ENCODE measurements around the gene CEL. TPM values are rescaled to one million over a fixed set of nuclear protein-coding genes. Genes with fewer than 3 reads are reported as not detected.

Gene CEL
- total RNA-seq, 1 donor from 2014 or later: 3.4 TPM

DNA sequence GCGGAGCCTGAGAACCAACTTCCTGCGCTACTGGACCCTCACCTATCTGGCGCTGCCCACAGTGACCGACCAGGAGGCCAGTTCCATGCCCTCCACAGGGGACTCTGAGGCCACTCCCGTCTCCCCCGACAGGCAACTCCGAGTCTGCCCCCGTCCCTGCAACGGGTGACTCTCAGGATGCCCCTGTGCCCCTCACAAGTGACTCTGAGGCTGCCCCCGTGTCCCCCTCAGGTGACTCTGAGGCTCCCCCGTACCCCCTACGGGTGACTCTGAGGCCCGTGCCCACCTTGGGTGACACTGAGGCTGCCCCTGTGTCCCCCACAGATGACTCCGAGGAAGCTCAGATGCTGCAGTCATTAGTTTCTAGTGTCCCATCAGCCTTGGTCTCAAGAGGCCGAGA, 25.1 kb downstream of the CEL start:
- Mint-ChIP-seq H3K4me3 (ENCODE audit: unreplicated experiment) (no peak overlapping the region), H3K27ac (ENCODE audit: unreplicated experiment) (no peak overlapping the region), H3K9me3 (ENCODE audit: unreplicated experiment) (no peaks in the 10 kb centered on the region), H3K36me3 (ENCODE audit: low read depth, unreplicated experiment) (peaks cover 4% of the 10 kb centered on the region), H3K4me1 (ENCODE audit: low read depth, unreplicated experiment) (no peaks in the 10 kb centered on the region), H3K27me3 (ENCODE audit: low read depth, unreplicated experiment) (no peaks in the 10 kb centered on the region)
- Histone ChIP-seq H3K27ac (ENCODE audit: low read depth, low read length) (no peak overlapping the region), H3K36me3 (ENCODE audit: insufficient read depth, low read length) (no peaks in the 10 kb centered on the region), H3K9me3 (ENCODE audit: insufficient read depth, low read depth, low read length) (no peaks in the 10 kb centered on the region), H3K4me1 (ENCODE audit: insufficient read depth, low read length) (no peaks in the 10 kb centered on the region), H3K9ac (ENCODE audit: low read length) (no peak overlapping the region), H3K27me3 (ENCODE audit: insufficient read depth, low read length) (no peaks in the 10 kb centered on the region), H3K79me2 (ENCODE audit: insufficient read depth, low read length) (no peaks in the 10 kb centered on the region), H2AFZ (ENCODE audit: low read depth, low read length) (no peak overlapping the region), H4K20me1 (ENCODE audit: insufficient read depth, low read length) (no peaks in the 10 kb centered on the region), H3K4me3 (ENCODE audit: insufficient read depth, low read depth, low read length) (no peak overlapping the region), H3K4me2 (ENCODE audit: low read length) (no peak overlapping the region)
- DNase-seq (ENCODE audit: low read depth) (no peak), FAIRE-seq (no peak)
- TF ChIP-seq EZH2 (IDR thresholded peaks at IDR 0.05; ENCODE audit: insufficient read depth, low read length) (no peak), CTCF (IDR thresholded peaks at IDR 0.05; ENCODE audit: insufficient read depth, low read depth, low read length) (no peak)

- Mint-ChIP-seq H3K27me3 (ENCODE audit: low read depth, unreplicated experiment) (no peaks in the 10 kb centered on the region), H3K4me1 (ENCODE audit: low read depth, unreplicated experiment) (no peaks in the 10 kb centered on the region), H3K9me3 (ENCODE audit: unreplicated experiment) (no peaks in the 10 kb centered on the region), H3K36me3 (ENCODE audit: low read depth, unreplicated experiment) (peaks cover 4% of the 10 kb centered on the region), H3K27ac (ENCODE audit: unreplicated experiment) (no peak overlapping the region), H3K4me3 (ENCODE audit: unreplicated experiment) (no peak overlapping the region)
- DNase-seq (ENCODE audit: low read depth) (no peak), FAIRE-seq (no peak)
- Histone ChIP-seq H4K20me1 (ENCODE audit: insufficient read depth, low read length) (no peaks in the 10 kb centered on the region), H3K36me3 (ENCODE audit: insufficient read depth, low read length) (no peaks in the 10 kb centered on the region), H3K27ac (ENCODE audit: low read depth, low read length) (no peak overlapping the region), H3K4me3 (ENCODE audit: insufficient read depth, low read depth, low read length) (no peak overlapping the region), H3K27me3 (ENCODE audit: insufficient read depth, low read length) (no peaks in the 10 kb centered on the region), H3K79me2 (ENCODE audit: insufficient read depth, low read length) (no peaks in the 10 kb centered on the region), H3K9me3 (ENCODE audit: insufficient read depth, low read depth, low read length) (no peaks in the 10 kb centered on the region), H3K4me1 (ENCODE audit: insufficient read depth, low read length) (no peaks in the 10 kb centered on the region), H3K9ac (ENCODE audit: low read length) (no peak overlapping the region), H2AFZ (ENCODE audit: low read depth, low read length) (no peak overlapping the region), H3K4me2 (ENCODE audit: low read length) (no peak overlapping the region)
- TF ChIP-seq CTCF (IDR thresholded peaks at IDR 0.05; ENCODE audit: insufficient read depth, low read depth, low read length) (no peak), EZH2 (IDR thresholded peaks at IDR 0.05; ENCODE audit: insufficient read depth, low read length) (no peak)
Measured at GRCh38 chr9:133087429-133088145, 25.8 kb downstream of the CEL start.

GRCh38 chr9:133088146-133088750, 26.5 kb downstream of the CEL start:
- H3K36me3 ChIP-seq (ENCODE audit: insufficient read depth, low read length): no peaks in the 10 kb centered on the region
- no peak for FAIRE-seq

More at GRCh38 chr9:133088146-133088750, 26.5 kb downstream of the CEL start:
- no peak overlapping the region for H3K4me3 Mint-ChIP-seq (ENCODE audit: unreplicated experiment)
- Histone ChIP-seq H3K4me3 (ENCODE audit: insufficient read depth, low read depth, low read length) (no peak overlapping the region), H3K27ac (ENCODE audit: low read depth, low read length) (no peak overlapping the region), H3K9ac (ENCODE audit: low read length) (no peak overlapping the region), H2AFZ (ENCODE audit: low read depth, low read length) (no peak overlapping the region), H3K79me2 (ENCODE audit: insufficient read depth, low read length) (no peaks in the 10 kb centered on the region), H4K20me1 (ENCODE audit: insufficient read depth, low read length) (no peaks in the 10 kb centered on the region), H3K27me3 (ENCODE audit: insufficient read depth, low read length) (no peaks in the 10 kb centered on the region), H3K4me1 (ENCODE audit: insufficient read depth, low read length) (no peaks in the 10 kb centered on the region), H3K9me3 (ENCODE audit: insufficient read depth, low read depth, low read length) (no peaks in the 10 kb centered on the region), H3K4me2 (ENCODE audit: low read length) (no peak overlapping the region)
- H3K27ac Mint-ChIP-seq (ENCODE audit: unreplicated experiment): no peak overlapping the region
- no peak for DNase-seq (ENCODE audit: low read depth)
- peaks cover 4% of the 10 kb centered on the region for H3K36me3 Mint-ChIP-seq (ENCODE audit: low read depth, unreplicated experiment)
- H3K4me1 Mint-ChIP-seq (ENCODE audit: low read depth, unreplicated experiment): no peaks in the 10 kb centered on the region
- TF ChIP-seq CTCF (IDR thresholded peaks at IDR 0.05; ENCODE audit: insufficient read depth, low read depth, low read length) (no peak), EZH2 (IDR thresholded peaks at IDR 0.05; ENCODE audit: insufficient read depth, low read length) (no peak)
- H3K9me3 Mint-ChIP-seq (ENCODE audit: unreplicated experiment): no peaks in the 10 kb centered on the region
- H3K27me3 Mint-ChIP-seq (ENCODE audit: low read depth, unreplicated experiment): no peaks in the 10 kb centered on the region
